NB4 (cell line): Measurements from ENCODE around the gene TBC1D26.
"Not testable (repeated sequence)": the region's sequence is repeated elsewhere in the genome, so short reads cannot be mapped to it uniquely, and the experiment has no call there.

Source experiments
- CTCF ChIP-seq: IDR thresholded peaks from one replicate; pipeline ENCODE4 v1.5.1; 2012; ENCODE audit warnings: low read depth, low read length
- MAX ChIP-seq: IDR thresholded peaks from 2 replicates; pipeline ENCODE4 v1.6.1; 2011; ENCODE audit warnings: low read depth, low read length
- MYC ChIP-seq: IDR thresholded peaks from 2 replicates; pipeline ENCODE4 v1.6.1; 2011; ENCODE audit warnings: low read depth, low read length
- POLR2A ChIP-seq: IDR thresholded peaks from 2 replicates; pipeline ENCODE4 v1.6.1; 2011; ENCODE audit warnings: mild to moderate bottlenecking; ENCODE audit not compliant: insufficient read length; ENCODE audit errors: extremely low read depth

GRCh38 chr17:15731900-15732299 lies at the start of gene TBC1D26:
- not testable (repeated sequence) for TF ChIP-seq CTCF, MYC, POLR2A, MAX
